Stimulated activated CD4-positive, alpha-beta T cell treated with anti-CD3 and anti-CD28 coated beads, TNF-alpha, amount 100 ng/mL, for 4 hours (primary cell): Measurements from ENCODE around the gene TAOK3.
"Not testable (repeated sequence)": the region's sequence is repeated elsewhere in the genome, so short reads cannot be mapped to it uniquely, and the experiment has no call there.

Source experiments
- DNase-seq, 3 experiments: peaks; one replicate each; pipeline ENCODE4 v3.0.0-alpha.2; 2020; ENCODE audit warnings: low read depth in 3 of 3

TAOK3 gene

DNA sequence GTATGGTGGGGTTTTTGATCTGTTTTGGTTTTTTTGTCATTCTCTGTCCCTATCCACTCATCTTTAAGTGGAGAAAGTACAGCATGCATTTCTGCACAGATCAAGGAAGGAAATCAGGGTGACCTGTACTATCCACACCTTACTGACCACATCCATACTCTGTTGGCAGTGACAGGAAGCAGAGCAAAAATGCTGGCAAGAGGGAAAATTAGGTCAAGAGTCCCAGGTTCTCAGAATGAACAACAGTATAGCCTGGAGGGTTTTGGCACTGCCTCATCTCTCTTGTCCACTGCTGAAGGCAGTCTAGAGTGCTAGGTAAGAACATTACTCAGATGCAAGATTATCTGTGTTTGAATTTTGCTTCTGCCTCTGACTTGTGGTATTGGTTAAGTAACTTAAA, 70.7 kb downstream of the TAOK3 start:
- no peak for DNase-seq

DNA sequence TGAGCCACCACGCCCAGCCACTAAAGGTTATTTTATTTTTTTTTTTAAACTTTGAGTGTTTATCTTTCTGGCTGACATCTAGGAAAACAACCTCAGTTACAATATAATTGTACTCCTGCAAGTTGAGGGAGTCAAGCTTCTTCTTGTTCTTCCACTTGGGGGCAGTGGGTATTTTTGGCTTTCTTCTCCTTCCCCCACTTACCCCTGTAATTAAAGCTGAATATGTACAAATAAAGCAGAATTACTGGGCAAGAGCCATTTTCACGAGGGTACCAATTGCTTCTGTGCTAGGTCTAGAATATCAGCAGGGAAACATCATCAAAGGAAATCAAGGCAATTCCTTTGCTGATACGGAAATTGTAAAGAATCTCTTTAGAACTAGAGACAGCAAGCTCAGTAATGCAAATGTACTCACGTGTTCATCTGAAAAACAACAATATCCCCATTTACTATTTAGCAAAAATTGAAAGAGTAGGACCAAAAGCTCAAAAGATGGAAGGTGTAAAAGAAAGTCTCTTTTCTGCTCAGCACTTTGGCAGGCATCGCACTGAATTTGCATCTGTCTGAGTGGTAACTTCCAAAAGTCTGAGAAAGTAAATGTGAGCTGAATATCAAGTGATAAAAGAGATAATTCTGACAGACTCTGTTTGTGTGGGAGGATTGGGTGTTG, 72.8 kb downstream of the TAOK3 start:
- no peak for DNase-seq

DNA sequence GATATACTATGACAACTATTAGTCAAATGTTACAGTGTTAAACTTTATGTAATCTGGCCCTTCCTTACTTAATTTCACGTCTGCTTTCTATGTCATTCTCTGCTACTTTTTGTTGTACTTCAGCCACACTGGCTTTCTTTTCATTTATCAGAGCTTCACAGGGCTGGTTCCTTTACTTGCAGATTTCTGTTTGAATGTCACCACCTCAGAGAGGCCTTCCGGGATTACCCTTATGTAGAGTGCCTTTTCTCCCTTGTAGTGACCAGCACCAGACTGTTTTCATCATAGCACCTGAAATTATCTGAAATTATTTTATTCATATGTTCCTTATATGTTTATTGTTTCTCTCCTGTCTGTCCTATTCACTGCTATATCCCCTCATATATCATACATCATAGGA, 75.4 kb downstream of the TAOK3 start:
- DNase-seq, result no peak

DNA sequence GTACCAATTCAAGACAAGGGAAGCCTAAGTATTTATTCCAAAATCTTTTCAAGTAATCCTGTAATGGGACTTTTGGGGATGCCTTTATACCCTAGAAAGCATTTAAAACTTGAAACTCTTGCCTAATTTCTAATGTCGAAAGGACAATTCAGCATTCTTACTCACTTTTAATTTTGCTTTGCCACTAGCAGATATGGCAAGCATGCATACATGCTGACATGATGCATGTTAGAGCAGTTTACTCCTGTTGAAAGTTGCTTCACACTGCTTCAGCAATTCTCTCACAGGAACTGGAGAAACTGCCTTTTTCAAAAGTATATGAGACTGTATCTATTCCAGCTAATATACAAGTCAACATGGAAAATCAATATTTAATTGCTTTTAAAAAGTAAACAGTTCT, 79.9 kb downstream of the TAOK3 start:
- no peak for DNase-seq

DNA sequence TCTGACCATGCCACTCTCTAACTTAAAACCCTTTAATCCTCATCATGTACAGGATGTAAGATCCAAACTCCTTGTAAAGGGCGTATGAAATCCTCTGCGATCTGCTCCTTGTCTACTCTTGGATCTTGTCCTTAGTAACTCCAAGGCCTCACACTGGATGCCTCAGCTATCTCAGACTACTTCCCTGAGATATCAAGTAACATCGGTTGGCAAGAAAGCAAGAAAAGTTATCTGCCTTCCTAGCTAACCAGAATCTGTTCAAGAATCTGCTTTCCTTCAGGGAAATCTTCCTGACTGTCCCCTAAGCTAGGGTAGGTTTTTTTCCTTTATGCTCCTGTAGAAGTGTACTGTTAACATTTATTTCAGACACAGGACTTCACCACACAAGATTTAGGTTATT, 82.6 kb downstream of the TAOK3 start:
- no peak for DNase-seq

DNA sequence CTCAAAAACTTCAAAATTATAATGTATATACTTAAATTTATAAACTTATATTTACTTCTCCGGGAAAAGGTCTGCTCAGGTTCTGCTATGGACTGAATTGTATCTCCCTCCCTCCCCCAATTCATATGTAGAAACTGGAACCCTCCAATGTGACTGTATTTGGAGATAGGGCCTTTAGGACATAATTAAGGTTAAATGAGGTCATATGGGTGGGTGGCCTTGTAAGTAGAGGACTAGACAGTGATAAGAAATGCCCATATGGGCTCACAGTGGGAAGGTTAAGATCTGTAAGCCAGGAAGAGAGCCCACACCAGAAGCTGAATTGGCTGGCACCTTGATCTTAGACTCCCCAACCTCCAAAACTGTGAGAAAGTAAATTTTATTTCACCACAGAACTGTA, 84.5 kb downstream of the TAOK3 start:
- DNase-seq, result no peak

DNA sequence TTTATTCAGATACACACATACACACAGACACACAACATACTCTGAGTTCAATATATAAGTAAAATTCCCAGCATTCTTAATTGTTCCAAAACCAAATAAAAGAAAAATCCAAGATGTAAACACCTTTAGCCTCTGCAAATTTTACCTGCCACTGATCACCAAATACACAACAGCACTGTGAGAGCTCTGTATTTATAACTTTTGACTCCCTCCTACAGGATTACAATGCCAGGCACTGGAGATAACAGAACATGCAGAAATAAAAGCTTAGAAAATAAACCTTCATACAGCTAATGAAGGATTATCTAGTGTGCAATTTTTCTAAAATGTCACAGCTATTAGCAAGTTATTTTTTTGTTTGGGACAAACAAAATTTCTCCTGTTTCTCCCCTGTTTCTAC, 85.0 kb downstream of the TAOK3 start:
- DNase-seq, result no peak

DNA sequence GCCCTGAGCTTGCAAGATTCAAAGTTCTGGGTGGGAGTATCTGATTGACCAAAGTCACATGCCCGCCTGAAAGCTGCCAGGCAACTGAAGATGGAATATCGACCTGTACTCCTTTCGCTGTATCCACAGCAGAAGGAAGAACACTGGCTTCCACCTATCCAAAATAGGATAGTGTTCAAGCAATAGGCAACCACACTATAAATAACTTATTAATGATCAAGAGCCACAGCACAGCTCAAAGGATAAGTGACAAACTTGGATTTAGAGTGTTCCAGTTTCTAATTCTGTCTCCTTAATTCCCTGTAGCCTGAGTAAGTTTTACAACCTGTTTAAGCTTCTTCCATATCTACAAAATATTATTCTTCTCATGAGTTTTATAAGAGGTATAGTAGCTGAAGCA, 89.9 kb downstream of the TAOK3 start:
- no peak for DNase-seq

DNA sequence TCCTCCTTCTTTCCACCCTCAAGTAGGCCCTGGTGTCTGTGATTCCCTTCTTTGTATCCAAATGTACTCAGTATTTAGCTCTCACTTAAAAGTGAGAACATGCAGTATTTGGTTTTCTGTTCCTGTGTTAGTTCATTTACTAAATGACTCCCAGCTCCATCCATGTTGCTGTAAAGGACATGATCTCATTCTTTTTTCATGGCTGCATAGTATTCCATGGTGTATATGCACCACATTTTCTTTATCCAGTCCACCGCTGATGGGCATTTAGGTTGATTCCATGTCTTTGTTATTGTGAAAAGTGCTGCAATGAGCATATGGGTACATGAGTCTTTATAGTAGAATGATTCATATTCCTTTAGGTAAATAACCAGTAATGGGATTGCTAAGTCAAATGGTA, 94.4 kb downstream of the TAOK3 start:
- not testable (repeated sequence) for DNase-seq

DNA sequence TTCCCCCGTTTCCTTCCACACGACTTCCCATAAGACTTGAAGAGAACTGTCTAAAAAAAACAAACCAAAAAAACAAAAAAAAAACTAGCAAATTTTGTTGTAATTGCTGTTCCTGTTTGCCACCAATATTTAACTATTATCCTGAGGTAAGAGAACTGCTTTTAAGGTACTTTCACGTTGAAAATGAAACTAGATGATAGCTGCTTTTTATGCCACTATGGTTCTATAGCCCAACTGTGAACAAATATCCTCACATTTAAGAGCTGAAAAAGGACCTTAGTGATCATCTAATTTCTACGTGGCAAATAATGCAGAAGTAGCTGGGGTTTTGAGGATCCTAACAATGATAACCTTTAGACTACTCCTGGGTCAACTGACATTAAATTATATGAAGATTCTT, 98.6 kb downstream of the TAOK3 start:
- no peak for DNase-seq

DNA sequence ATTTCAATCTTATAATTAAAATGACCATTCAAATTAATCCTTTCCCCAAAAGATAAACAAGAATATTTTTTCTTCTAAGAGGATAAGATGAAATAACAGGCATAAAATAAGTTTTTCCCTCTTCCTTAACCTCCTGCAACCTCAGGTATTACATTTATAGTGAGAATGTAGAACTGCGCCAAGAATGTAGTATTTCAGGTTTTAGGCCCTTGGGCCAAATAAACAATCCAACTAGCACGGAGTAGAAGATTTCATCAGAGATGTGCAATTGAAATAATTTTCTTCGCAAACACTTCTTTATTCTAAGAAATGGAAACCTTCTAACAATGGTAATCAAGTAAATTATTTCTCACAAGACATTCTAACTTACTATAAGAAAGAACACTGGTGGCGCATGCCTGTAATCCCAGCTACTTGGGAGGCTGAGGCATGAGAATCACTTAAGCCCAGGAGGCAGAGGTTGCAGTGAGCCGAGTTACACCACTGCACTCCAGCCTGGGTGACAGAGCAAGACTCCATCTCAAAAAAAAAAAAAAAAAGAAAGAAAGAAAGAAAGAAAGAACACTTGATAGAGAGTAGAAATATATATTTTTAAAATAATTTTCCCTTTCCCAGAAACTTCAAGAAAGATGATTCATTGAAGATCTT, 100.8 kb downstream of the TAOK3 start:
- DNase-seq, result no peak

DNA sequence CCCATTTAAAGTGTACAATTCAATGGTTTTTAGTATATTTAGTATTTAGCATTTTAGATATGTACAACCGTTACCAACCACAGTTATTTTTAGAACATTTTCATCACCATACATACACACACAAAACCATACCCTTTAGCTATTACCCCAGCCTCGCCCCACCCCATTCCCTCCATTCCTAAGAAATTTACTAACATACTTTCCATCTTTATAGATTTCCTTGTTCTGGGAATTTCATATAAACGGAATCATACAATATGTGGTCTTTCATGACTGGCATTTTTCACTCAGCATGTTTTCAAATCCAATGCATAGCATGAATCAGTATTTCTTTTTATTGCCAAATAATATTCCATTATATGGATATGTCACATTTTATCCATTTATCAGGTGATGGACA, 101.5 kb downstream of the TAOK3 start:
- DNase-seq, result no peak

DNA sequence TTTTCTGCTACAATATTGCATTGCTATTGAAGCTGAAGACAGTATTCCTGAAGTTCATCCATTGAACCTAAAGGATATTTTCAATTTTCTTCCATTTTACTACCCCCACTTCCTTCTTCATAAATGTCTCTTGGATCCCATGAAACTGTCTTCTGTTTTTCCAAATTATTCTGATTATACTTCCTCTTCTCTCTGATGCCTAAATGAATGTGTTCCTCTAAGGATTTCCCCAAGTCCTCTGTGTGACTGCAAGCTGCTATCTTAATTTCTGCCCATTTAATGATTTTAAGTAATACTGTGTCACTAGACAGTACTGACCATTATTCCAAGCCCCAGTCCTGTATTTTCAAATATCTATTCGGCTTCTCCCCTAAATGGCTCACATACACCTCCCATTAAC, 102.9 kb downstream of the TAOK3 start:
- no peak for DNase-seq

DNA sequence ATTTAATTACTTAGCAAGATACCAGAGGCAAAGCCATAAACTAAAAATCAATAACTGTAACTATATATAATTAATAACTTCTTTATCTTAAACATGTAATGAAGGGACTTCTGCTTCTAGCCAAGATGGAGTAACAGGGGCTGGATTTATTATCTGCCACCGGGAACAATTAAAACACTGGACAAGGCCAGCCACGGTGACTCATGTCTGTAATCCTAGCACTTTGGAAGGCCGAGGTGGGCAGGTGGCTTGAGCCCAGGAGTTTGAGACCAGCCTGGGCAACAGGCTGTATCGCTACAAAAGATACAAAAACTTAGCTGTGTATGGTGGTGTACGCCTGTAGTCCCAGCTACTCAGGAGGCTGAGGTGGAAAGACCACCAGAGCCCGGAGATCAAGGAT, 113.6 kb downstream of the TAOK3 start:
- DNase-seq, result no peak

DNA sequence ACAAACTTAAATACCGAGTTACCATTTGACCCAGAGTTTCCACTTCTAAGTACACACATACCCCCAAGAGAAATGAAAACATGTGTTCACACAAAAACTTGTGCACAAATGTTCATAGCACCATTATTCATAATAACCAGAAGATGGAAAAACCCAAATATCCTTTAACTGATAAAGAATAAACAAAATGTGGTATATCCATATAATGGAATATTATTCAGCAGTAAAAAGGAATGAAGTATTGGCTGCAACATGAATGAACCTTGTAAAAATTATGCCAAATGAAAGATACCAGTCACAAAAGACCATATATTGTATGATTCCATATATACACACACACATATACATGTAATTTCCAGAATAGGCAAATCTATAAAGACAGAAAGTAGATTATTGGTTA, 116.4 kb downstream of the TAOK3 start:
- no peak for DNase-seq

DNA sequence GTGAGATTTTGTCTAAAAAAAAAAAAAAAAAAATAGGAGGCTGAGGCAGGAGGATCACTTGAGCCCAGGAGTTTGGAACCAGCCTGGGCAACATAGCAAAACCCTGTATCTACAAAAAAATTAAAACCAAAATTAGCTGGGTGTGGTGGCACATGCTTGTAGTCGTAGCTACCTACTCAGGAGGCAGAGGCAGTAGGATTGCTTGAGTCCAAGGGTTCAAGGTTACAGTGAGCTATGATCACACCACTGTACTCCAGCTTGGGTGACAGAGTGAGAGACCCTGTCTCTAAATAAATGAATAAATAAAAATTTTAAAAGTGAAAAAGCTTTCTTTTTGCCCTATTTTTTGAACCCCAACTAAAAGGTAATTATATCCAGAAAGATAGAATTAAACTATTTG, 123.2 kb downstream of the TAOK3 start:
- no peak for DNase-seq

DNA sequence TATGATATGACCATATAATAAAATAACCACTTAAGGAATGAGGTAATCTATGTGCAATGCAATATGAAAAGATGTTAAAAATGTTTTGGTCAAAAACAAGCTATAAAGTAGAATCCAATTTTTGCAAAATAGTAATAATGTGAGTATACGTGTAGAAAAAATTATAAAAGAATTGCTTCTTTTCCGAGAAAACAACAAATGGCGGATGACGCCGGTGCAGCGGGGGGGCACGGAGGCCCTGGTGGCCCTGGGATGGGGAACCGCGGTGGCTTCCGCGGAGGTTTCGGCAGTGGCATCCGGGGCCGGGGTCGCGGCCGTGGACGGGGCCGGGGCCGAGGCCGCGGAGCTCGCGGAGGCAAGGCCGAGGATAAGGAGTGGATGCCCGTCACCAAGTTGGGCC, 126.8 kb downstream of the TAOK3 start:
- DNase-seq, result not testable (repeated sequence)

DNA sequence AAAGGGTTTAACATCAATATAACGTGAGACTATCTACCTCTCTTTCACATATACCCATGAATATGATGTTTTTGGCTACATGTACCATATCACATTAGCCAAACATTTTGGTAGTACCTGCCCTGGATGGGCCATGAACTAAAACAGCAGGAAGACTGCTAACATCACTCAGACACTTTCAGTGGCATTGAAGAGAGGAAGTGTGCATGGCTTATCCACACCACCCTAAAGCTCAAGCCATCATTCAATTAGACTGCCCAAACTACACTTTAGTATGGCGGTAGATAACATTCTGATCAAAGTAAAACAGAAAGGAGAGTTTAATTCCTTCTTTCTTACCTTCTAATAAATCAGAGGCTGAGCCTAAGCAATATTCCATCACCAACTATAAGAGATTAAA, 133.8 kb downstream of the TAOK3 start:
- no peak for DNase-seq

DNA sequence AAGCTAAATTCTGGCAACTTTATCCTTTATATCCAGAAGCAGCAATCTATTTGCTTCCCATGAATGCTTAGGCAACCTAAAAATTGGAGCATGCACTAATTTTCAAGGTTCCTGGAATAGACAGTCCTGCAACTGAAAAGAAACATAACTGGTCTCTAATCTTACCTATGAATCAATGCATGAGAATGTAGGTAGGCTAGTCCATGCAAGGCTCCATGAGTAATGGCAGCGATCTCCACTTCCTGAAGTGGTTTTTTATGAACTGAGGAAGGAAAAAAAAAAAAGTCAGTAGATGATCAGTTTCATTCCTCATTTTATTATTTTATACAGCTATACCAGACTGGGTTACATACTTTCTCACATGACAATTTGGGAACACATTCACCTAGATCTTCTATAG, 134.8 kb downstream of the TAOK3 start:
- no peak for DNase-seq

DNA sequence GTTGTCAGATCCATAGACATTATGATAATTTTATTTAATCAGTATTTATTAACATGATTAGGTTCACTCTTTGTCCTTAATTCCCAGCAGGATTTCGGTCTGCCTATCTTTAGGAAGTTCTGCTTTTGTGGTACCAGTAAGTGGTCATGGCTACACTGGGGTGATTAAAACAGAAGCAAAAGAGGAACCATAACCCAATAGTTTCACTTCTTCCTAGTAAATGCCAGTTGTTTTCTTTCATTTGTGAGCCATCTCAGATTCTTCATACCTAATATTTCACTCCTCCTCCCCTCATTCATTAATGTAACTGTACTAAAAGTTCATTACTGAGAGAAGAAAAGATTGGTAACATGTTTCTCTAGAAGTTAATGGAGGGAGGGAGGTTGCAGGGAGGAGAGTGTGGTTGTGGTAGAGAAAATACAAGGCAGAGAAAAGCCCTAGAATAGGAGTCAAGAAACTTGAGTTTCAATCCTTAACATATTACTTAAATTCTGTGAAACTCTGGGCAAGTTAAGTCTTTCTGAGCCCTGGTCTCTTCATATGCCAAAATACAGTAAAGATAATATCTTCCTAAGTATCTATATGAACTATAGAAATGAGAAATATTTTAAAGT, 135.5 kb downstream of the TAOK3 start:
- DNase-seq, result no peak

DNA sequence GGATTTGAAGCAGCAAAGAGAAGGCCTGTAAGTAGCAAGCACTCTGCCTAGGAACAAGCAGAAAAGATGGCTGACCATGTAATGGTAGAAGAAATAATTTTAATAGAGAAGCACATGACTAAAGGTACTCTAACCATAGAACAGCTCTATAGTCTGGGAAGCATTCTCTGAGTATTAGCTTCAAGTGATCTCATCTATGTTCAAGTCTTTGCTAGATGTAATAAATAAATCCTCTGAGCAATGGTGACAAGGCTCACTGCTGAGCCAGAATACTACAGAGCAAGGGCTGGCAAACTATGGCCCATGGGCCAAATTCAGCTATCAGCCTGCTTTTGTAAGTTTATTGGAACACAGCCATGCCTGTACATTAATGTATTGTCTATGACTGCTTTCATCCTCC, 152.0 kb downstream of the TAOK3 start:
- no peak for DNase-seq

DNA sequence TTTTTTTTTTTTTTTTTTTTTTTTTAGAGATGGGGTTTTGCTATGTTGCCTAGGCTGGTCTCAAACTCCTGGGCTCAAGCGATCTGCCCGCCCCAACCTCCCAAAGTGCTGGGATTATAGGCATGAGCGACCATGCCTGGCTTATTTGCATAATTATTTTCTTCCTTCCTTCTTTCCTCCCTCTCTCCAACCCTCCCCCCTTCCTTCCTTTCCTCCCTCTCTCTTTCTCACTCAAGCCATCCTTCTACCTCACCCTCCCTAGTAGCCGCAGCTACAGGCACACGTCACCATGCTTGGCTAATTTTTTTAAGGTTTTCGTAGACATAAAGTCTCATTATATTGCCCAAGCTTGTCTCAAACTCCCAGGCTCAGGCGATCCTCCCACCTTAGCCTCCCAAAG, 152.9 kb downstream of the TAOK3 start:
- DNase-seq, result no peak

DNA sequence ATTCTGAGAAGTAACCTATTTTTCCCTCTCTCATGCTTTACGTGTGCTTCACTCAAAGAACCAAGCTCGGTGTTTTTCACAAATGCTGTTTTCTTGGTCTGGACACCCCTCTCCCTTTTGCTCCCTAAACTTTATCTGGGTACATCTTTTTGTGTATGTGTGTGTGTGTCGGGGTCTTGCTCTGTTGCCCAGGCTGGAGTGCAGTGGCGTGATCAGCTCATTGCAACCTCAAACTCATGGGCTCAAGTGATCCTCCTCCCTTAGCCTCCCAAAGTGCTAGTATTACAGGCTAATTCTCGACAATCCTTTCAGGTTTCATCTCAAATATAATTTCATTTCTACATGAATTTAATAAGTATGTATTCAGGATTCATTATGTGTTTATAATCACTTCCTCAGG, 153.6 kb downstream of the TAOK3 start:
- DNase-seq, result no peak

DNA sequence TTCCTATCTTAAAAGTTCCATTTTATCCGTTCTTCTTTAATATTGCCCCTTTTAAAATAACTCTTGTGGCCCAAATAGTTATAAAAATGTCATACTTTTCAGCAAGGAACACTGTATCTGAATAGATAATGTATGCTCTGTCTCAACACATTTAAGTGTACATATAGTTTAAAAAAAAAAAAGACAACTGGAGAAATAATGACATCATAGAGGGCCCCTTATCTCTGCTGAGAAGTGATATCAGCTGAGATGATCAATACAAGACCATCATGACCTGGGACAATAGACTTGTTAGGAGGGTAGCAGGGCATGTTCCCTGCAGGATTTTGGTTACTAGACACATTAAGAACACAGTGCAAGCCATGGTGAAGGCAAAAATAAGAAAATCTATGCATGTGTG, 159.3 kb downstream of the TAOK3 start:
- no peak for DNase-seq
